ENCODE results near the gene SDCBP2. TPM values are rescaled to one million over a fixed set of nuclear protein-coding genes. Genes with fewer than 3 reads are reported as not detected.

SDCBP2 gene
- polyA plus RNA-seq, 1 donor (not counting 4 experiments of a cell fraction or from before 2014, with no cell fraction given), result 36.0 TPM

DNA sequence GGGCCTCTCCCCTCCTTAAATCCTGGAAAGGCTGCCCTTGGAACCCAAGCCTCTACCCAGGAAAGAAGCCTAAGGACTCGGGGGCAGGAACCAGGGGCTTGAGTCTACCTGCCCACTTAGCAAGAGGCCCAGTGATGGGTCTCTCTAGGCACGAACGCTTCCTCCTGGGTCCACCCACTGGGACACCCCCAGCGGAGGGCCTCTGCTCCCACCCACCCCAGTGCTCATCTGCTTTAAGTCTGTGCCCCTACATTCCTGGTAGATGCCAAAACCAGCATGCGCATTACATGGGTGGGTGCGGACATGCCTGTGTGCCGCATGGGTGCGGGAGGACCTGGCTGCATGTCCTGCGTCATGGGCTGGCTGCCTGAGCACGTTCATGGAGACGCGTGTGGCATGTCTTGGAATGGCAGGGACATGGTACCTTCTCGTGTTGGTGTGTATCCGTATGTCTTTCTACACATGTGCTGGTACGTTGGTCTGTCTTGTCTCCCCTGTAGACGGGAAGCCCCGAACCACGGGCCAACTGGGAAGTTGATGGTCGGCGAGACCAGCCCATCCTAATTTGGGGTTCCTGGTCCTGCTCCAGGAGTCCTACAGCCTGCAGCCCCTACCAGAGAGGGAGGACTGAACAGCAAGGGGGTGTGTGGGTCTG is 33.5 kb downstream of the SDCBP2 start:
- Histone ChIP-seq H3K79me2 (ENCODE audit: control insufficient read depth, insufficient read depth, low read length) (no peaks in the 10 kb centered on the region), H2AFZ (ENCODE audit: control insufficient read depth, low read length) (no peak overlapping the region), H3K4me1 (ENCODE audit: control insufficient read depth, extremely low read depth, insufficient read depth, low read length) (no peaks in the 10 kb centered on the region), H3K9me1 (ENCODE audit: control insufficient read depth, extremely low read depth, insufficient read depth, low read length) (no peaks in the 10 kb centered on the region), H4K20me1 (ENCODE audit: control insufficient read depth, extremely low read depth, insufficient read depth, low read length) (no peaks in the 10 kb centered on the region), H3K9ac (ENCODE audit: control insufficient read depth, extremely low read depth, insufficient read depth, low read length) (no peak overlapping the region), H3K36me3 (ENCODE audit: control insufficient read depth in 2 of 2, extremely low read depth in 1 of 2, insufficient read depth in 2 of 2, low read length in 2 of 2) (peaks cover 0 to 6% of the 10 kb centered on the region in 2 experiments), H3K27me3 (ENCODE audit: control insufficient read depth, extremely low read depth, insufficient read depth, low read length) (no peaks in the 10 kb centered on the region), H3K4me3 (ENCODE audit: control insufficient read depth in 2 of 3, extremely low read depth in 1 of 3, insufficient read depth in 2 of 3, low read depth in 1 of 3, low read length in 3 of 3) (no peak overlapping the region), H3K9me3 (ENCODE audit: control insufficient read depth, low read depth, low read length) (no peaks in the 10 kb centered on the region), H3K4me2 (ENCODE audit: control insufficient read depth, extremely low read depth, insufficient read depth, low read depth, low read length) (no peak overlapping the region), H3K27ac (ENCODE audit: control insufficient read depth, insufficient read depth, low read length) (no peak overlapping the region)
- FAIRE-seq (no peak), DNase-seq (ENCODE audit: low read depth, low spot score) (no peak)
- dilution Hi-C loops (cut with MboI; ENCODE audit: extremely low pct_ligation_motif_present, low sequenced_read_pairs), result no loop called here
- no peak for TF ChIP-seq CTCF (optimal IDR thresholded peaks at IDR 0.05 in 1 of 3, IDR thresholded peaks at IDR 0.05 in 1 of 3, conservative IDR thresholded peaks at IDR 0.05 in 1 of 3; ENCODE audit: extremely low read depth in 1 of 3, insufficient read depth in 2 of 3, low read length in 3 of 3)
- no peak for TF ChIP-seq EZH2 (IDR thresholded peaks at IDR 0.05; ENCODE audit: low read length)

DNA sequence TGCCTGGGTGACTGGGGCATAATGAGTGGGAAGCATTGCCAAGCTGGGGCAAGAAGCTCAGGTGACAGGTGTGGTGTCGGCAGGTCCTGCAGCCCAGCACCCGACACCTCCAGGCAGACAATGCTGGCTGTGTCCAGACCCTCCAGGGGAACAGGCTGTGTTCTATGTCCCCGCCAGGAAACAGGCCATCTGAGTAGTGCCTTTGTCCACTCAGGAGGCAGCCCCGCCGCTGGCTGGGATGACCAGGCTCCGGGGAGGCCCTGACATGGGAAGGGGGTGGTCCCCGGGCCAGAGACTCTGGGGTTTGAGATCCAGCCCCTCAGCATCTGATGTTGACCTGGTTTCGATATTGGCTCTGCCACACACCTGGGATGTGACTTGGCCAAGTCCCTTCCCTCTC is 34.4 kb downstream of the SDCBP2 start:
- no peak for DNase-seq (ENCODE audit: low read depth, low spot score)
- Histone ChIP-seq H3K36me3 (ENCODE audit: control insufficient read depth in 2 of 2, extremely low read depth in 1 of 2, insufficient read depth in 2 of 2, low read length in 2 of 2) (peaks cover 0 to 6% of the 10 kb centered on the region in 2 experiments), H3K79me2 (ENCODE audit: control insufficient read depth, insufficient read depth, low read length) (no peaks in the 10 kb centered on the region), H3K4me1 (ENCODE audit: control insufficient read depth, extremely low read depth, insufficient read depth, low read length) (no peaks in the 10 kb centered on the region), H3K9me3 (ENCODE audit: control insufficient read depth, low read depth, low read length) (no peaks in the 10 kb centered on the region), H4K20me1 (ENCODE audit: control insufficient read depth, extremely low read depth, insufficient read depth, low read length) (no peaks in the 10 kb centered on the region), H3K27me3 (ENCODE audit: control insufficient read depth, extremely low read depth, insufficient read depth, low read length) (no peaks in the 10 kb centered on the region), H3K4me2 (ENCODE audit: control insufficient read depth, extremely low read depth, insufficient read depth, low read depth, low read length) (no peak overlapping the region), H3K9me1 (ENCODE audit: control insufficient read depth, extremely low read depth, insufficient read depth, low read length) (no peaks in the 10 kb centered on the region), H3K9ac (ENCODE audit: control insufficient read depth, extremely low read depth, insufficient read depth, low read length) (no peak overlapping the region), H2AFZ (ENCODE audit: control insufficient read depth, low read length) (no peak overlapping the region), H3K4me3 (ENCODE audit: control insufficient read depth in 2 of 3, extremely low read depth in 1 of 3, insufficient read depth in 2 of 3, low read depth in 1 of 3, low read length in 3 of 3) (no peak overlapping the region), H3K27ac (ENCODE audit: control insufficient read depth, insufficient read depth, low read length) (no peak overlapping the region)
- no peak for TF ChIP-seq CTCF (optimal IDR thresholded peaks at IDR 0.05 in 1 of 3, IDR thresholded peaks at IDR 0.05 in 1 of 3, conservative IDR thresholded peaks at IDR 0.05 in 1 of 3; ENCODE audit: extremely low read depth in 1 of 3, insufficient read depth in 2 of 3, low read length in 3 of 3)
- dilution Hi-C loops (cut with MboI; ENCODE audit: extremely low pct_ligation_motif_present, low sequenced_read_pairs), result no loop called here
- no peak for FAIRE-seq

Measured in keratinocyte (primary cell).